GM12872 (cell line): ENCODE measurements around the gene SLC2A13.

Experiments
- CTCF ChIP-seq: IDR thresholded peaks from 3 replicates; pipeline ENCODE4 v1.5.1; 2011; ENCODE audit warnings: low read depth, mild to moderate bottlenecking, low read length, moderate library complexity; ENCODE audit not compliant: insufficient read depth

The SLC2A13 gene

GRCh38 chr12:40038619-40039018, 67.3 kb downstream of the SLC2A13 start:
- TF ChIP-seq CTCF = no peak

GRCh38 chr12:40034712-40035111, 71.2 kb downstream of the SLC2A13 start:
- no peak for TF ChIP-seq CTCF

- no peak for TF ChIP-seq CTCF
Measured at GRCh38 chr12:40034156-40034555, 71.7 kb downstream of the SLC2A13 start.

GRCh38 chr12:40033242-40033630, 72.6 kb downstream of the SLC2A13 start:
- TF ChIP-seq CTCF = no peak

GRCh38 chr12:40032433-40033241, 73.2 kb downstream of the SLC2A13 start:
- TF ChIP-seq CTCF = no peak

GRCh38 chr12:40031965-40032364, 73.9 kb downstream of the SLC2A13 start:
- TF ChIP-seq CTCF = no peak

GRCh38 chr12:40028296-40028695, 77.6 kb downstream of the SLC2A13 start:
- no peak for TF ChIP-seq CTCF

- no peak for TF ChIP-seq CTCF
Measured at GRCh38 chr12:40022850-40023249, 83.0 kb downstream of the SLC2A13 start.
